ENCODE results near the gene STRN3.
"Not testable (repeated sequence)": the region's sequence is repeated elsewhere in the genome, so short reads cannot be mapped to it uniquely, and the experiment has no call there.

Gene STRN3

GRCh38 chr14:30966415-30967363 lies 59.5 kb downstream of the STRN3 start:
- no peak overlapping the region for H2AFZ ChIP-seq
- peaks cover 4% of the 10 kb centered on the region for H3K9me3 ChIP-seq (ENCODE audit: control insufficient read depth, low read length)
- no peak overlapping the region for H3K4me3 ChIP-seq (ENCODE audit: low read depth, low read length)
- H3K9ac ChIP-seq, result no peak overlapping the region
- no peaks in the 10 kb centered on the region for H3K36me3 ChIP-seq (ENCODE audit: control insufficient read depth, insufficient read depth, low read length)
- H3K27ac ChIP-seq, result no peak overlapping the region
- TF ChIP-seq, protein P1, sequence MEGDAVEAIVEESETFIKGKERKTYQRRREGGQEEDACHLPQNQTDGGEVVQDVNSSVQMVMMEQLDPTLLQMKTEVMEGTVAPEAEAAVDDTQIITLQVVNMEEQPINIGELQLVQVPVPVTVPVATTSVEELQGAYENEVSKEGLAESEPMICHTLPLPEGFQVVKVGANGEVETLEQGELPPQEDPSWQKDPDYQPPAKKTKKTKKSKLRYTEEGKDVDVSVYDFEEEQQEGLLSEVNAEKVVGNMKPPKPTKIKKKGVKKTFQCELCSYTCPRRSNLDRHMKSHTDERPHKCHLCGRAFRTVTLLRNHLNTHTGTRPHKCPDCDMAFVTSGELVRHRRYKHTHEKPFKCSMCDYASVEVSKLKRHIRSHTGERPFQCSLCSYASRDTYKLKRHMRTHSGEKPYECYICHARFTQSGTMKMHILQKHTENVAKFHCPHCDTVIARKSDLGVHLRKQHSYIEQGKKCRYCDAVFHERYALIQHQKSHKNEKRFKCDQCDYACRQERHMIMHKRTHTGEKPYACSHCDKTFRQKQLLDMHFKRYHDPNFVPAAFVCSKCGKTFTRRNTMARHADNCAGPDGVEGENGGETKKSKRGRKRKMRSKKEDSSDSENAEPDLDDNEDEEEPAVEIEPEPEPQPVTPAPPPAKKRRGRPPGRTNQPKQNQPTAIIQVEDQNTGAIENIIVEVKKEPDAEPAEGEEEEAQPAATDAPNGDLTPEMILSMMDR (IDR thresholded peaks at IDR 0.05), result no peak
- H3K4me1 ChIP-seq, result no peaks in the 10 kb centered on the region
- peaks cover 64% of the 10 kb centered on the region for H3K79me2 ChIP-seq
- H3K4me2 ChIP-seq (ENCODE audit: low read length), result no peak overlapping the region
- H3K27me3 ChIP-seq (ENCODE audit: control insufficient read depth, insufficient read depth, low read length), result no peaks in the 10 kb centered on the region

- H3K27me3 ChIP-seq (ENCODE audit: control insufficient read depth, insufficient read depth, low read length); H3K4me3 ChIP-seq (ENCODE audit: low read depth, low read length); H3K4me1 ChIP-seq; H3K9ac ChIP-seq; H3K36me3 ChIP-seq (ENCODE audit: control insufficient read depth, insufficient read depth, low read length); H2AFZ ChIP-seq; H3K9me3 ChIP-seq (ENCODE audit: control insufficient read depth, low read length); H3K27ac ChIP-seq; H3K4me2 ChIP-seq (ENCODE audit: low read length): not testable (repeated sequence)
- peaks cover 66% of the 10 kb centered on the region for H3K79me2 ChIP-seq
These were observed 60.3 kb downstream of the STRN3 start for GRCh38 chr14:30965861-30966260.

DNA sequence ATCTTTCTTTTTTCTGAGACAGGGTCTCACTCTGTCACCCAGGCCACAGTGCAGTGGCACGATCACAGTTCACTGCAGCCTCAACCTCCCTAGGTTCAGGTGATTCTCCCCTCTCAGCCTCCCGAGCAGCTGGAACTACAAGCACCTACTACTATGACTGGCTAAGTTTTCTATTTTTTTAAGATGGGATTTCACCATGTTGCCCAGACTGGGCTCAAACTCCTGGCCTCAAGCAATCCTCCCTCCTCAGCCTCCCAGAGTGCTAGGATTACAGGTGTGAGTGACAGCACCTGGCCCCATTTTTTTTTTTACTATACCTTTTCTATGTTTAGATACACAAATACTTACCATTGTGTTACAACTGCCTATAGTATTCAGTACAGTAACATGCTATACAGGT lies 63.6 kb downstream of the STRN3 start:
- H3K27ac ChIP-seq; H3K4me3 ChIP-seq (ENCODE audit: low read depth, low read length); H2AFZ ChIP-seq; H3K4me2 ChIP-seq (ENCODE audit: low read length); H3K27me3 ChIP-seq (ENCODE audit: control insufficient read depth, insufficient read depth, low read length); H3K9ac ChIP-seq; H3K36me3 ChIP-seq (ENCODE audit: control insufficient read depth, insufficient read depth, low read length); H3K4me1 ChIP-seq; H3K9me3 ChIP-seq (ENCODE audit: control insufficient read depth, low read length): not testable (repeated sequence)
- H3K79me2 ChIP-seq, result peaks cover 62% of the 10 kb centered on the region

GRCh38 chr14:30961330-30961729 lies 64.8 kb downstream of the STRN3 start:
- Histone ChIP-seq H3K9ac (no peak overlapping the region), H3K9me3 (ENCODE audit: control insufficient read depth, low read length) (no peaks in the 10 kb centered on the region), H3K4me3 (ENCODE audit: low read depth, low read length) (no peak overlapping the region), H3K36me3 (ENCODE audit: control insufficient read depth, insufficient read depth, low read length) (no peaks in the 10 kb centered on the region), H3K4me1 (peaks cover 3% of the 10 kb centered on the region), H3K27me3 (ENCODE audit: control insufficient read depth, insufficient read depth, low read length) (no peaks in the 10 kb centered on the region), H2AFZ (no peak overlapping the region), H3K4me2 (ENCODE audit: low read length) (no peak overlapping the region), H3K27ac (no peak overlapping the region), H3K79me2 (peaks cover 60% of the 10 kb centered on the region)
- TF ChIP-seq, protein P1 (IDR thresholded peaks at IDR 0.05), result no peak

GRCh38 chr14:30960216-30960615 lies 66.0 kb downstream of the STRN3 start:
- Histone ChIP-seq H3K27me3 (ENCODE audit: control insufficient read depth, insufficient read depth, low read length) (no peaks in the 10 kb centered on the region), H2AFZ (no peak overlapping the region), H3K79me2 (peaks cover 52% of the 10 kb centered on the region), H3K4me2 (ENCODE audit: low read length) (no peak overlapping the region), H3K36me3 (ENCODE audit: control insufficient read depth, insufficient read depth, low read length) (no peaks in the 10 kb centered on the region), H3K9ac (no peak overlapping the region), H3K27ac (no peak overlapping the region), H3K9me3 (ENCODE audit: control insufficient read depth, low read length) (no peaks in the 10 kb centered on the region), H3K4me3 (ENCODE audit: low read depth, low read length) (no peak overlapping the region), H3K4me1 (peaks cover 3% of the 10 kb centered on the region)
- TF ChIP-seq, protein P1 (IDR thresholded peaks at IDR 0.05), result no peak
